GM19043 (cell line): ENCODE measurements around the gene BRF1.

Source experiments
- ATAC-seq: cut with Tn5 transposase; IDR thresholded peaks from one replicate; pipeline ENCODE4 v1.9.1; 2021; ENCODE audit warnings: low read depth; ENCODE audit not compliant: unreplicated experiment

The BRF1 gene

DNA sequence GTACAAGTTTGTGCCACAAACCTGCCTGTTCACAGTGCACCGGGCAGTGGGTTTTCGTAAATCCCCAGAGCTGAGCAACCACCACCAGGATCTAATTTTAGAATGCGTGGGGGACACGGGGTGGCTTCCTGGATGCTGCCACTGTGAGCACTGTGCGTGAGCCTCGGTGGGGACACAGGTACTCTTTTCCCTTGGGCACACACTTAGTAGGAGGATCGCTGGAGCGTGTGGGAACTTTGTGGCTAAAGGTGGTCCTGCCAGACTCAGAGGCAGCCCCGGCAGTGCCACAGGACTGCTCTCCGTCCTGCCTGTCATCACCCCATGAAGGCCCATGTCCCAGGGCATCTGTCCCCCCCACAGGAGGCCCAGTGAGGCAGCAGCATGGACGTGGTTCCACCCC is 31.4 kb downstream of the BRF1 start:
- no peak for ATAC-seq

- ATAC-seq = no peak
Observed at GRCh38 chr14:105268736-105269354, 32.0 kb downstream of the BRF1 start.

DNA sequence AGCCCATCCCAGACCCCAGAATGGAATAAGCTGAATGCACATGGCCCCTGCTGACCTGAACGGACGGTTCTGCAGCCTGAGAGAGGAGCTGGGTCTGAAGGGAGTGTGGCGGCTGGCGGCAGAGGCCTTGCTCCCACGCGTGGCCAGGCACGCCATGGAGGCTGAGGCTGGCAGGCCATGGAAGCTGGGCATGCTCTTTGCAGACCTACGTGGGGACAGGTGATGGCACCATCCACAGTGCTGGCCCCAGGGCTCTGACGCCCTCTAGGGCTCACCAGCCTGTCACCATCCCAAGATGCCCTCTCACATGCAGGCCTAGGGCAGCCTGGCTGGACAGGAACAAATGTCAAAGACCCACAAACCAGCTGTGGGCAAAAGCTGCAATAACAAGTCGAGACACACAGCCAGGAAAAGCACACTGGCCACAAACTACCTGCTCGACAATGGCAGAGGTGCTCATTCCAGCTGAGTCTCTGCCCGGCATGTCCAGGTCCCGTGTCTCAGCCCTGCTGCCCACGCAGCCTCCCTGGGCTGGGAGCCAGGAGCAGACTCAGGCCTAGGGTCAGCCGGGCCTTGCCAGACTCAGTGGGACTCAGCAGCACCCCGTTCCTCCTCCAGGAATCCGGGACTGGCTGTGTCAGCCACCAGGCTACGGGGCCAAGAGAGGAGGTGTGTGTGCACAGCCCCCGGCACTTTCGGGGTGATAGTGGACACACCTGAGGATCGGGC is 32.8 kb downstream of the BRF1 start:
- no peak for ATAC-seq

- ATAC-seq = no peak
Observed at GRCh38 chr14:105261781-105262180, 39.0 kb downstream of the BRF1 start.

- ATAC-seq = no peak
Observed at GRCh38 chr14:105260959-105261358, 39.8 kb downstream of the BRF1 start.

DNA sequence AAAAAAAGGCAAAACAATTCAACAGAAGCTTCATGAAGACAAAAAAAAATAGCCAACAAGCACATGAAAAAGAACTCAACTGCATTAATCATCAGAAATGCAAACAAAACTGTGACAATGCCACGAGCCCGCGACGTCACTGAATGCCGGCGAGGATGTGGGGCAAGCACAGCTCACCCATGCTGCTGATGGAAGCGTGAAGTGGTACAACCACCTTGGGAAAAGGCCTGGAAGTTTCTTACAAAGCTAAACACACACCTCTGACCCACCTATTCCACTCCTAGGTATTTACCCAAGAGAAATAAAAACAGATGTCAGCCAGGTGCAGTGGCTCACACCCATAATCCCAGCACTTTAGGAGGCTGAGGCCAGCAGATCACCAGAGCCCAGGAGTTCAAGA is 42.0 kb downstream of the BRF1 start:
- ATAC-seq = no peak

GRCh38 chr14:105257464-105257863 is 43.3 kb downstream of the BRF1 start:
- ATAC-seq = no peak

DNA sequence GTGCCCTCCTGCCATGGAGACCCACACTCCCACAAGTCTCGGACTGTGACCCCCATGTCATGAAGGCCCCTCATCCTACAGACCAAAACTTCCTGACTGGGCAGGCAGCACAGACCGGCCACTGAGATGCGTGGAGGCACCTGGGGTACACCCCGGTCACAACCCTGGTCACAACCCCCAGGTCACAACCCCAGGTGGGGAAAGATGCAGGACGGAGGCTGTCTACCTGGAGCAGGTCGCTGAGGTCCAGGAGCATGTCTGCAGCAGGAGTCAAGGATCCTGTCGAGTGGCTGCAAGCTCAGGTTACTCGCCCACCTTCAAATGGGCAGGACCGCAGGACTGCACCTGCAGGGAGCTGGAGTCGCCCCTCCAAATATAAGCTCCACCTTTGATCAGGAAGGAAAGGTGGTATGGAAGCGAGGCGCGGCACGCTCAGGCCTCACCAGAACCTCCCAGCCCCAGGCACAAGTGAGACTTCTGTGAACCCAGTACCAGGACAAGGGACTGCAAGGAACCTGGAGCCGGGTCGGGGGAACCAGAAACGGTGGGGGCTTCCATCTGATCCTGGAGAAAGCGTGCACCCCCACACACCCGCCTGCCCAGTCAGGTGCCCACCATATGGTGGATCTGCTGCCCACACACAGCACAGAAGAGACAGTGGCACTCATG is 44.4 kb downstream of the BRF1 start:
- no peak for ATAC-seq

DNA sequence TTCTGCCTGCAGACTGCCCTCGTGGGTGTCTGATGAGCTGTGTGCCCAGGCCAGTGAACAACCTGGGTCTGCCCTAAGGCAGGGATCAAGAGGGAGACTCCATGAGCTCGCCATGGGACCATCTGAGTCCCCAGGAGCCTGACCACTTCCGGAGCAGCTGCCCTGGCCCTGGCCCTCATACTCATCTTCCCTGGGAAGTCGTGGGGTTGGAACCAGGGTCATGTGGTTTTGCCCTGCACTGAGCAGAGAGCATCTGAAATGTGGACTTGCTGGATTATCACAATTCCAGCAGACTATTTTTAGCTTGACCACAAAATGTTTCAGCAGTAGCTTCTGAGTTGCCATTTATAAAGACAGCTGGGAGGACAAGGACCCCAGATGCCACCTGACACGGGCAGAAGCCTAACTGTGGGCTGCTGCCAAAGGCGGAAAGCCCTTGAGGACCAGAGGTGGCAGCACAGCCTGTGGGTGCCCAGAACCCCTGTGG is 45.7 kb downstream of the BRF1 start:
- ATAC-seq = no peak

GRCh38 chr14:105253329-105253682 is 47.5 kb downstream of the BRF1 start:
- no peak for ATAC-seq

GRCh38 chr14:105252552-105253328 is 48.1 kb downstream of the BRF1 start:
- no peak for ATAC-seq

DNA sequence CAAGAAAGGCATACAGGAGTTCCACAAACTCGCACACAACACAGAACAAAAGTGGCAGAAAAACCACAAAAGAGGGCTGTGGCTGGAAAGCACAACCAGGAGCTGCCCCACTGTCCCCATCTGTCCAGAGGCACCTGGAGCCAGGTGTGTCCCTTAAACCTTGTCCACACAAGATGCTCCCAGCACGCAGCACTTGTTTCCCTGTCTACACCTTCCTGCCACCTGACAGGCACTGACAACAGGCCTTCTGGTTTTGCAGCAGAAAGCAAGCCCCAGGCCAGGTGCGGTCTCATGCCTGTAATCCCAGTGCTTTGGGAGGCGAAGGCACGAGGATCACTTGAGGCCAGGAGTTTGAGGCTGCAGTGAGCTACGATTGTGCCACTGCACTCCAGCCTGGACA is 48.9 kb downstream of the BRF1 start:
- ATAC-seq = no peak

DNA sequence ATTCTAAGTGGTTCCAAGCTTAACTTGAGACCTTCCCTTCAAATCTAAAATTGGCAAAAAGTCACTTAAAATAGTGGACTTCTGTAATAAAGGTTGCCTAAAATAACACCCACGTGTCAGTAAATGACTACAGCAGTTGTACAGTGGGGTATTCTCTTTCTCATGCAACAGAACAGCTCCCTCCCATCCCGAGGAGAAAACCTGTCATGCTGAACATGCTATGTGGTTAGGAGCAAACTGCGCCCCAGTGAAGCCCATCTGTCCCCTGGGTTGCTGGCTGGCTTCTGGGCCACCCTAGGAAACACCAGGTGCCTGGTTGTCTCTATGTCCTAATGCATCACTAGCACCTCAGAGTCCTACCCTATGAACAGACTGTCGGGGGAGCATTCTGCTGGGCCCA is 49.8 kb downstream of the BRF1 start:
- no peak for ATAC-seq

GRCh38 chr14:105250008-105250366 is 50.8 kb downstream of the BRF1 start:
- no peak for ATAC-seq

- ATAC-seq = no peak
Observed at GRCh38 chr14:105249182-105250007, 51.4 kb downstream of the BRF1 start.

- peak; percentile 91 for ATAC-seq
Observed at GRCh38 chr14:105248368-105249181, 52.2 kb downstream of the BRF1 start, which contains the start of gene BTBD6. Gene BTBD6 (plus strand): TSS chr14:105248533. CDS start chr14:105248712, 179 bp downstream.

- no peak for ATAC-seq
Observed at GRCh38 chr14:105247715-105248367, 53.0 kb downstream of the BRF1 start.

DNA sequence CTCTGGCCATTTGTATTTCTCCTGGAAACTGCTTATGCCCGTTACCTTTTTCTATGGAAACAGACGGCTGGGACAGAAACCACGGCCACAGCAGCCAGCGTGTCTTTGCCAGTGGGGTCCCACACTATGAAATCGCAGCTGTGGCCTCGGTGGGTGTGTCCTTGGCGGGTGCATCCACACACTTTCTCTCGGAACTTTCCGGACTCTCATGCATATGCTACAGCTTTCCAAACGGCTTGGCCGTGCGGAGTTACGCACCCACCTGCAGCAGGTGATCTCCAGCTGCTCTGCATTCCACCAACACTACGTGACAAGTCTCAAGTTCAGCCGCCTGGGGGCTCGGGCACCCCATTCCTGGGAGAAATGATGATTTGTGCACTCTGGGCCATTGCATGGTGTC is 53.8 kb downstream of the BRF1 start:
- ATAC-seq = no peak

DNA sequence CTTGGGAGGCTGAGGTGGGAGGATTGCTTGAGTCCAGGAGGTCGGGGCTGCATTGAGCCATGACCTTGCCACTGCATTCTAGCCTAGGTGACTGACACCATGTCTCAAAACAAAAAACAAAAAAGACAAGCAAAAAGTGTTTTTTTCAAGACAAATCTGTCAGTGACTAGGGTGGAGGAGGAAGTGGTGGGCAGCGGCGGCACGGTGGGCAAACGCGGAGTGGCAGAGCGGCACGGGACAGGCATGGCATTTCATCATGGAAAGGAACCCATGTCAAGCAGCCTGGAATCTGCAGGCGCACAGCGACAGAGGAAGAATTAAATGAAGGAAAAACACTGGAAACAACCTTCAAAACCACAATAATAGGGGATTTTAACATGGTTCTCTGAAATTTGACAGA is 56.5 kb downstream of the BRF1 start:
- no peak for ATAC-seq
